ENCODE measurements around the gene SLC44A5. TPM values are rescaled to one million over a fixed set of nuclear protein-coding genes. Genes with fewer than 3 reads are reported as not detected.

SLC44A5 gene
- total RNA-seq, 2 donors from 2014 or later = 0.17 to 5.4 TPM

GRCh38 chr1:75503221-75503974, 107.5 kb downstream of the SLC44A5 start:
- intact Hi-C loops (cut with DNase I) = no loop called here
- Histone ChIP-seq H3K36me3 (no peaks in the 10 kb centered on the region), H3K27me3 (no peaks in the 10 kb centered on the region), H3K4me1 (no peaks in the 10 kb centered on the region), H3K9me3 (no peaks in the 10 kb centered on the region), H3K27ac (no peak overlapping the region), H3K9ac (ENCODE audit: low read depth in 2 of 2, low read length in 2 of 2) (no peak overlapping the region), H3K4me3 (no peak overlapping the region)
- no peak for TF ChIP-seq CTCF (IDR thresholded peaks at IDR 0.05)
- DNase-seq = no peak

DNA sequence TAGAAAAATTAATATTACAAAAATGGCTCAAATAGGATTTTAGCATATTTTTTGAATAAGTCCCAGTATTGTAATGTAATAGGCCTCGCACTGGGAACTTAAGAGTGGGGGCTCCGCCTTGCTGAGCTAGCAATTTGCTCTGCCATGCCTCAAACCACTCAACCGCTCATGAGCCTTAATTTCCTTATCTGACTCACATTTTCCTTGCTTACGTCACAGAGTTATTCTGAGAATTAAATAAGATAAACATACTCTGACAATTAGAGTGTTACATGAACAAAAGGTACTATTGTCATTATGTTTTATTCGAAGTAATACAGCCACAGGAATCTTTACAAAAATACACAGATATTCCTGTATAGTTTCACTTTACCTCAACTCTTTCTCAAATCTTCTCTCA, 108.1 kb downstream of the SLC44A5 start:
- no peaks in the 10 kb centered on the region for H3K9me3 ChIP-seq
- no peaks in the 10 kb centered on the region for H3K36me3 ChIP-seq
- DNase-seq = no peak
- intact Hi-C loops (cut with DNase I) = no loop called here
- no peak overlapping the region for H3K27ac ChIP-seq
- H3K4me1 ChIP-seq = no peaks in the 10 kb centered on the region
- no peak overlapping the region for H3K9ac ChIP-seq (ENCODE audit: low read depth in 2 of 2, low read length in 2 of 2)
- no peak for TF ChIP-seq CTCF (IDR thresholded peaks at IDR 0.05)
- no peaks in the 10 kb centered on the region for H3K27me3 ChIP-seq
- no peak overlapping the region for H3K4me3 ChIP-seq

GRCh38 chr1:75501577-75502295, 109.2 kb downstream of the SLC44A5 start:
- no peak for TF ChIP-seq CTCF (IDR thresholded peaks at IDR 0.05)
- intact Hi-C loops (cut with DNase I) = no loop called here
- H3K9ac ChIP-seq (ENCODE audit: low read depth in 2 of 2, low read length in 2 of 2) = no peak overlapping the region
- no peak overlapping the region for H3K27ac ChIP-seq
- no peaks in the 10 kb centered on the region for H3K27me3 ChIP-seq
- no peaks in the 10 kb centered on the region for H3K9me3 ChIP-seq
- no peak for DNase-seq
- H3K36me3 ChIP-seq = no peaks in the 10 kb centered on the region
- H3K4me3 ChIP-seq = no peak overlapping the region
- H3K4me1 ChIP-seq = no peaks in the 10 kb centered on the region

GRCh38 chr1:75492011-75492410, 118.9 kb downstream of the SLC44A5 start:
- intact Hi-C loops (cut with DNase I) = no loop called here
- H3K4me3 ChIP-seq = no peak overlapping the region
- no peaks in the 10 kb centered on the region for H3K27me3 ChIP-seq
- H3K9ac ChIP-seq (ENCODE audit: low read depth in 2 of 2, low read length in 2 of 2) = no peak overlapping the region
- TF ChIP-seq CTCF (IDR thresholded peaks at IDR 0.05) = no peak
- H3K4me1 ChIP-seq = no peaks in the 10 kb centered on the region
- DNase-seq = no peak
- H3K9me3 ChIP-seq = no peaks in the 10 kb centered on the region
- no peaks in the 10 kb centered on the region for H3K36me3 ChIP-seq
- no peak overlapping the region for H3K27ac ChIP-seq

GRCh38 chr1:75487399-75487798, 123.5 kb downstream of the SLC44A5 start:
- intact Hi-C loops (cut with DNase I) = no loop called here
- Histone ChIP-seq H3K4me1 (no peaks in the 10 kb centered on the region), H3K36me3 (no peaks in the 10 kb centered on the region), H3K9ac (ENCODE audit: low read depth in 2 of 2, low read length in 2 of 2) (no peak overlapping the region), H3K27me3 (no peaks in the 10 kb centered on the region), H3K27ac (no peak overlapping the region), H3K4me3 (no peak overlapping the region), H3K9me3 (no peaks in the 10 kb centered on the region)
- no peak for DNase-seq
- no peak for TF ChIP-seq CTCF (IDR thresholded peaks at IDR 0.05)
